GM12878 (cell line): ENCODE measurements around the gene OTUD5. TPM values are rescaled to one million over a fixed set of nuclear protein-coding genes. Genes with fewer than 3 reads are reported as not detected.

Experiments
- BACH1 ChIP-seq: fragments of 450-650 bp; IDR thresholded peaks from 2 replicates; pipeline ENCODE4 v1.6.1; 2017; ENCODE audit warnings: mild to moderate bottlenecking, borderline replicate concordance
- CREB1 ChIP-seq: IDR thresholded peaks from 2 replicates; pipeline ENCODE4 v1.6.1; 2012; ENCODE audit warnings: low read depth, mild to moderate bottlenecking, inconsistent platforms
- CUX1 ChIP-seq: IDR thresholded peaks from 2 replicates; pipeline ENCODE4 v1.6.1; 2012; ENCODE audit warnings: improper control_type of control experiment, low read depth, low read length; ENCODE audit not compliant: insufficient replicate concordance
- E2F8 ChIP-seq: fragments of 450-650 bp; IDR thresholded peaks from 2 replicates; pipeline ENCODE4 v1.6.1; 2018; ENCODE audit warnings: mild to moderate bottlenecking, low read depth, moderate library complexity; ENCODE audit not compliant: partially characterized antibody
- EP300 ChIP-seq, 2 experiments: fragments of 150-350 bp in 1 of 2; IDR thresholded peaks; 2 replicates each; pipeline ENCODE4 v1.6.1; 2011 to 2012; ENCODE audit warnings: low read depth in 2 of 2, low read length in 2 of 2, borderline replicate concordance in 1 of 2, improper control_type of control experiment in 1 of 2, inconsistent platforms in 1 of 2; ENCODE audit not compliant: control insufficient read depth in 1 of 2
- FOS ChIP-seq: IDR thresholded peaks from 3 replicates; pipeline ENCODE4 v1.6.1; 2011; ENCODE audit warnings: borderline replicate concordance; ENCODE audit not compliant: insufficient read length; ENCODE audit errors: extremely low read depth
- HDAC2 ChIP-seq: fragments of 200-600 bp; sonication (generic); IDR thresholded peaks from 2 replicates; pipeline ENCODE4 v1.6.1; 2017
- IRF3 ChIP-seq: fragments of 450-650 bp; IDR thresholded peaks from 2 replicates; pipeline ENCODE4 v1.6.1; 2014; ENCODE audit warnings: mild to moderate bottlenecking
- MXI1 ChIP-seq: fragments of 150-350 bp; IDR thresholded peaks from 2 replicates; pipeline ENCODE4 v1.6.1; 2011; ENCODE audit warnings: low read depth, mild to moderate bottlenecking, inconsistent platforms, low read length, improper control_type of control experiment
- NFIC ChIP-seq: IDR thresholded peaks from 2 replicates; pipeline ENCODE4 v1.6.1; 2012; ENCODE audit warnings: low read depth, mild to moderate bottlenecking, inconsistent platforms, low read length, moderate library complexity
- RELA ChIP-seq: fragments of 450-650 bp; IDR thresholded peaks from 2 replicates; pipeline ENCODE4 v1.8.0; 2014; ENCODE audit warnings: borderline replicate concordance; ENCODE audit not compliant: partially characterized antibody
- TAF1 ChIP-seq: IDR thresholded peaks from 2 replicates; pipeline ENCODE4 v1.6.1; 2011; ENCODE audit warnings: mild to moderate bottlenecking, low read depth, low read length, borderline replicate concordance
- TARDBP ChIP-seq: IDR thresholded peaks from 2 replicates; pipeline ENCODE4 v1.6.1; 2016; ENCODE audit warnings: borderline replicate concordance
- polyA plus RNA-seq, 11 experiments: library from polyadenylated mRNA; depleted of rRNA in 4 of 11; unstranded in 6 of 11; stranded (reverse) in 5 of 11; fragments of >200 nt; fragmentation: Nextera tagmentation in 4 of 11; fragmentation: Illumina TruSeq in 1 of 11; extraction: Ambion mirVana in 4 of 11; extraction: Trizol in 1 of 11; gene quantifications; 1 replicate in 1 of 11; 2 replicates in 10 of 11; pipeline versions ENCODE4 v1.2.1 to v1.2.3, GENCODE V29; 2011 to 2016; ENCODE audit warnings: inconsistent platforms in 2 of 11, missing spikeins in 2 of 11, low read depth in 1 of 11
- total RNA-seq, 4 experiments: library from RNA; depleted of rRNA in 3 of 4; stranded (reverse); fragments of >200 nt in 3 of 4; fragmentation: Illumina TruSeq in 1 of 4; extraction: Trizol in 1 of 4; gene quantifications; 2 replicates each; pipeline versions ENCODE4 v1.2.1 to v1.2.3, GENCODE V29; 2013 to 2021

Gene OTUD5
- total and polyA plus RNA-seq, 10 of the 15 experiments (the other 5 are each of a cell fraction or from before 2014, with no cell fraction given) = 2.0 to 50.3 (median 22.7) TPM

- TF ChIP-seq E2F8 (no peak), TARDBP (peak; percentile 84; the same call in 1 of the 2 replicates), MXI1 (peak; percentile 88), HDAC2 (no peak), CREB1 (no peak), CUX1 (no peak), RELA (peak; percentile 53), BACH1 (peak; percentile 77; the same call in 1 of the 2 replicates), NFIC (no peak), IRF3 (peak; percentile 49; the same call in 1 of the 2 replicates), EP300 (IDR thresholded peaks at IDR 0.05; ENCODE audit: borderline replicate concordance in 1 of 2, control insufficient read depth in 1 of 2, low read depth in 2 of 2, low read length in 2 of 2) (no peak), TAF1 (peak; percentile 99), FOS (no peak)
These were observed 38.6 kb downstream of the OTUD5 start, which contains the start of gene PIM2 (continued) for GRCh38 chrX:48918643-48919340.
